Transverse colon (tissue), 3 donors: ENCODE results near the gene PXK.

ENCODE experiments used
- EP300 ChIP-seq: sonication (generic); formaldehyde crosslinking; IDR thresholded peaks from one replicate; pipeline ENCODE4 v1.6.1; 2017; ENCODE audit warnings: antibody characterized with exemption, low read depth
- TF ChIP-seq, protein P1 (sequence below), 5 experiments: fragments of 200-600 bp in 3 of 5; fragments of 450-650 bp in 2 of 5; sonication (generic) in 3 of 5; IDR thresholded peaks; 1 replicate in 2 of 5; 2 replicates in 3 of 5; pipeline ENCODE4 v1.5.1; 2016 to 2017; ENCODE audit warnings: antibody characterized with exemption in 5 of 5, inconsistent platforms in 3 of 5, mild to moderate bottlenecking in 2 of 5, moderate library complexity in 1 of 5

DNA sequence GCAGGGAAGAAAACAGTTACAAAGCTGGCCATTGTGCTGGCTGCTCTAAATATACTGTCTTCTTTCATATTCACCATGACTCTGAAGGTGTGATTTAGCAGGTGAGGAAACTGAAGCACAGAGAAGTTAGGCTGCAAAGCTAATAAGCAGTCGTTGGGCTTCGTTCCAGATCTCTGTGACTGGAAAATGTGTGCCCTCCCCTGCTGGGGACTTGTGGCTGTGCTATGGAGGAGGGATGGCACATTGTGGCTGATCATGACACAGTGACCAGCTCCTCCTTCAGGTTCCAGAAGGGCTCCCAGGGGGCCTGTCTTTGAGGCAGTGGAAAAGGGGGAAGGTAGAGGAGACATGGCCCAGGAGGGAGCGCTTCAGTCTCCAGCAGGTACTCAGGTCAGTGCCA lies 19.2 kb downstream of the PXK start:
- TF ChIP-seq EP300, result no peak
- TF ChIP-seq, protein P1, sequence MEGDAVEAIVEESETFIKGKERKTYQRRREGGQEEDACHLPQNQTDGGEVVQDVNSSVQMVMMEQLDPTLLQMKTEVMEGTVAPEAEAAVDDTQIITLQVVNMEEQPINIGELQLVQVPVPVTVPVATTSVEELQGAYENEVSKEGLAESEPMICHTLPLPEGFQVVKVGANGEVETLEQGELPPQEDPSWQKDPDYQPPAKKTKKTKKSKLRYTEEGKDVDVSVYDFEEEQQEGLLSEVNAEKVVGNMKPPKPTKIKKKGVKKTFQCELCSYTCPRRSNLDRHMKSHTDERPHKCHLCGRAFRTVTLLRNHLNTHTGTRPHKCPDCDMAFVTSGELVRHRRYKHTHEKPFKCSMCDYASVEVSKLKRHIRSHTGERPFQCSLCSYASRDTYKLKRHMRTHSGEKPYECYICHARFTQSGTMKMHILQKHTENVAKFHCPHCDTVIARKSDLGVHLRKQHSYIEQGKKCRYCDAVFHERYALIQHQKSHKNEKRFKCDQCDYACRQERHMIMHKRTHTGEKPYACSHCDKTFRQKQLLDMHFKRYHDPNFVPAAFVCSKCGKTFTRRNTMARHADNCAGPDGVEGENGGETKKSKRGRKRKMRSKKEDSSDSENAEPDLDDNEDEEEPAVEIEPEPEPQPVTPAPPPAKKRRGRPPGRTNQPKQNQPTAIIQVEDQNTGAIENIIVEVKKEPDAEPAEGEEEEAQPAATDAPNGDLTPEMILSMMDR (IDR thresholded peaks at IDR 0.05), result no peak
